ENCODE data around the gene PRPSAP1.

GRCh38 chr17:76341301-76341700 is 12.4 kb downstream of the PRPSAP1 start:
- TF ChIP-seq POLR2AphosphoS5 (IDR thresholded peaks at IDR 0.05; ENCODE audit: low read depth, low read length) (no peak), TAF1 (IDR thresholded peaks at IDR 0.05; ENCODE audit: borderline replicate concordance, insufficient read depth, low read length) (no peak), REST (IDR thresholded peaks at IDR 0.05; ENCODE audit: insufficient read depth in 1 of 2, low read depth in 2 of 2, low read length in 2 of 2) (no peak), SIN3A (IDR thresholded peaks at IDR 0.05; ENCODE audit: borderline replicate concordance, insufficient read depth, low read length) (no peak), FOXP2 (optimal IDR thresholded peaks at IDR 0.05; ENCODE audit: borderline replicate concordance, extremely low read depth, extremely low read length, insufficient read depth) (no peak)
